PC-9 (cell line): ENCODE results near the gene IRS1.

Experiments
- CTCF ChIP-seq: fragments of 200-600 bp; sonication (generic); conservative IDR thresholded peaks from 2 replicates; pipeline ENCODE4 v1.6.1; 2017; ENCODE audit warnings: mixed run types, antibody characterized with exemption, mild to moderate bottlenecking, moderate library complexity
- EZH2 ChIP-seq: fragments of 200-600 bp; sonication (generic); IDR thresholded peaks from 2 replicates; pipeline ENCODE4 v1.8.0; 2017; ENCODE audit warnings: antibody characterized with exemption, low read depth

- no peak for TF ChIP-seq CTCF
- no peak for TF ChIP-seq EZH2
Observed at GRCh38 chr2:226783885-226784284, 15.7 kb downstream of the IRS1 start.
